Hematopoietic multipotent progenitor cell treated with erythropoietin and hydrocortisone succinate and interleukin-3 and kit ligand, for 15 days (in vitro differentiated cells): ENCODE results near the gene PPM1J.
"Not testable (repeated sequence)": the region's sequence is repeated elsewhere in the genome, so short reads cannot be mapped to it uniquely, and the experiment has no call there.

Experiments
- DNase-seq: peaks from one replicate; pipeline ENCODE4 v3.0.0-alpha.2; 2015; ENCODE audit warnings: low spot score

Gene PPM1J, protein sequence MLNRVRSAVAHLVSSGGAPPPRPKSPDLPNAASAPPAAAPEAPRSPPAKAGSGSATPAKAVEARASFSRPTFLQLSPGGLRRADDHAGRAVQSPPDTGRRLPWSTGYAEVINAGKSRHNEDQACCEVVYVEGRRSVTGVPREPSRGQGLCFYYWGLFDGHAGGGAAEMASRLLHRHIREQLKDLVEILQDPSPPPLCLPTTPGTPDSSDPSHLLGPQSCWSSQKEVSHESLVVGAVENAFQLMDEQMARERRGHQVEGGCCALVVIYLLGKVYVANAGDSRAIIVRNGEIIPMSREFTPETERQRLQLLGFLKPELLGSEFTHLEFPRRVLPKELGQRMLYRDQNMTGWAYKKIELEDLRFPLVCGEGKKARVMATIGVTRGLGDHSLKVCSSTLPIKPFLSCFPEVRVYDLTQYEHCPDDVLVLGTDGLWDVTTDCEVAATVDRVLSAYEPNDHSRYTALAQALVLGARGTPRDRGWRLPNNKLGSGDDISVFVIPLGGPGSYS

GRCh38 chr1:112715264-112716053 lies at the start of gene PPM1J:
PPM1J (minus strand) TSS chr1:112715332; CDS start chr1:112715301, 31 bp downstream.
- peak; percentile 95 for DNase-seq

- DNase-seq = no peak
These were observed 47.7 kb upstream of the PPM1J start for GRCh38 chr1:112762541-112763500.

GRCh38 chr1:112761714-112762480 lies 46.8 kb upstream of the PPM1J start:
- no peak for DNase-seq

DNA sequence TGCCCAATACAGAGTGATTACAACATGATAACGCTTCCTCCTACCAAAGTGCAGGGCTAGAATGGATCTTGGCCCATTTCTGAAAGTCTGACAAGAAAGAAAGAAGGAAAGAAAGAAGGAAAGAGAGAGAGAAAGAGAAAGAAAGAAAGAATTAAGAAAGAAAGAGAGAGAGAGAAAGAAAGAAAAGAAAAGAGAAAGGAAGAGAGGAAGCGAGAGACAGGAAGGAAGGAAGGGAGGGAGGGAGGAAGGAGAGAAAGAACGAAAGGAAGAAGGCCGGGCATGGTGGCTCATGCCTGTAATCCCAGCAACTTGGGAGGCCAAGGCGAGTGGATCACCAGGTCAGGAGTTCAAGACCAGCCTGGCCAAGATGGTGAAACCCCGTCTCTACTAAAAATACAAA lies 44.1 kb upstream of the PPM1J start:
- DNase-seq = no peak

- no peak for DNase-seq
These were observed 39.0 kb upstream of the PPM1J start for GRCh38 chr1:112754116-112754628.

- no peak for DNase-seq
These were observed 33.3 kb upstream of the PPM1J start for GRCh38 chr1:112748396-112748795.

DNA sequence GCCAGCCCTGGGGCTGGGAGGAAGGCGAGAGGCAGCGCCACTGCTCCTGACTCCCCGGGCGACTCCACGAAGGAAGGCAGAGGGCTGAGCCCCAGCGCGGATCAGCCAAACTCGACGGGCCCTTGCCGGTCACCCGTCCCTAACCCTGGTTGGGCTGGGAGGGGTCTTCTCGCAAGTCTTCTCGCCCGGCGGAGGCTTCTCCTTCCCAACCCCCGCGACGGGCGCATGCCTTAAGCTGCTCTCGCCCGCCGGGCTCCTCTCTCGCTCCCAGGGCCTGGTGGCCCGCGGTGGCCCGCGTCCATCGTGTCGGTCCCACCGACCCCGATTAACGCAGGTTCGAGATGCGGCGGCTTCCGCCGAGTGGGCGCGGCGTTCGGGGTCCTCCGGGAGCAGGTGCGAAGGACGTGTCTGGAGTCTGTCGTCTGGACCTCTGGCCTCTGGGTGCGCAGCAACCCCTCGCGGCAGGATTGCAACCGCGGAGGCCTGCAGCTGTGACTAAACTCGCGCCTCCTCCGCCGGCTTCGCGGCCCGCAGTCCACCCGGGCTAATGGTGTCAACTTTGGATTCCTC lies 29.0 kb upstream of the PPM1J start:
- DNase-seq = no peak

GRCh38 chr1:112743174-112744008 lies 28.3 kb upstream of the PPM1J start:
- DNase-seq = no peak

DNA sequence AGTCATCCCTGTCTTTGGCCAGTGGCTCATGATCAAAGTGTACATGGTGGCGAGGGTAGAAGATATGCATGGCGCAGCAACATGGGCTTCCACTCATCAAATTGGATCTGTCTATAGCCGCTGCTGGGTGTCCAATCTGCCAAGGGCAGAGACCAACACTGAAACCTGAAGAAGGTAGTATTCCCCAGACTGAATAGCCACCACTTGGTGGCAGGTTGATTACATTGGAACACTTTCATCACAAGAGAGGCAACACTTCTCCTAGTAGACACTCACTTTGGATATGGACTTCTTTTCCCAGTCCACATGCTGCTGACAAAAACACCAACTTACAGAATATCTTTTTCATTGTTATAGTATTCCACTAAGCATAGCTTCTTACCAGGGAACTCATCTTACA lies 22.4 kb upstream of the PPM1J start:
- no peak for DNase-seq

GRCh38 chr1:112735752-112736151 lies 20.6 kb upstream of the PPM1J start:
- no peak for DNase-seq

GRCh38 chr1:112731451-112731850 lies 16.3 kb upstream of the PPM1J start:
- no peak for DNase-seq

- no peak for DNase-seq
These were observed 14.8 kb upstream of the PPM1J start for GRCh38 chr1:112729909-112730308.

DNA sequence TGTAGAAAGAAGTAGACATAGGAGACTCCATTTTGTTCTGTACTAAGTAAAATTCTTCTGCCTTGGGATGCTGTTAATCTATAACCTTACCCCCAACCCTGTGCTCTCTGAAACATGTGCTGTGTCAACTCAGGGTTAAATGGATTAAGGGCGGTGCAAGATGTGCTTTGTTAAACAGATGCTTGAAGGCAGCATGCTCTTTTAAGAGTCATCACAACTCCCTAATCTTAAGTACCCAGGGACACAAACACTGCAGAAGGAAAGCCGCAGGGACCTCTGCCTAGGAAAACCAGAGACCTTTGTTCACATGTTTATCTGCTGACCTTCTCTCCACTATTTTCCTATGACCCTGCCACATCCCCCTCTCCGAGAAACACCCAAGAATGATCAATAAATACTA lies 13.9 kb upstream of the PPM1J start:
- not testable (repeated sequence) for DNase-seq

DNA sequence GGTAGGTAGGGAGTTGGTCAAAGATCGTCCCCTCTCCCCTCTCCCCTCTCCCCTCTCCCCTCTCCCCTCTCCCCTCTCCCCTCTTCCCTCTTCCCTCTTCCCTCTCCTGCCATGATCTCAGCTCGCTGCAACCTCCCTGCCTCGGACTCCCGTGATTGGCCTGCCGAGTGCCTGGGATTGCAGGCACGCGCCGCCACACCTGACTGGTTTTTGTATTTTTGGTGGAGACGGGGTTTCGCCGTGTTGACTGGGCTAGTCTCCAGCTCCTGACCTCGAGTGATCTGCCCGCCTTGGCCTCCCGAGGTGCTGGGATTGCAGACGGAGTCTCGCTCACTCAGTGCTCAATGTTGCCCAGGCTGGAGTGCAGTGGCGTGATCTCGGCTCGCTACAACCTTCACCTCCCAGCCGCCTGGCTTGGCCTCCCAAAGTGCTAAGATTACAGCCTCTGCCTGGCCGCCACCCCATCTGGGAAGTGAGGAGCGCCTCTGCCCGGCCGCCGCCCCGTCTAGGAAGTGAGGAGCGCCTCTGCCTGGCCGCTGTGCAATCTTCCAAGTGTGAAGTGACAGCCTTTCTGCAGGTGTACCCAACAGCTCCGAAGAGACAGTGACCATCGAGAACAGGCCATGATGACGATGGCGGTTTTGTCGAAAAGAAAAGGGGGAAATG lies 13.3 kb upstream of the PPM1J start:
- DNase-seq = not testable (repeated sequence)

GRCh38 chr1:112727716-112728115 lies 12.6 kb upstream of the PPM1J start:
- DNase-seq = no peak

GRCh38 chr1:112724240-112724639 lies 9.1 kb upstream of the PPM1J start:
- not testable (repeated sequence) for DNase-seq

- DNase-seq = no peak
These were observed 8.3 kb upstream of the PPM1J start for GRCh38 chr1:112723511-112723839.

DNA sequence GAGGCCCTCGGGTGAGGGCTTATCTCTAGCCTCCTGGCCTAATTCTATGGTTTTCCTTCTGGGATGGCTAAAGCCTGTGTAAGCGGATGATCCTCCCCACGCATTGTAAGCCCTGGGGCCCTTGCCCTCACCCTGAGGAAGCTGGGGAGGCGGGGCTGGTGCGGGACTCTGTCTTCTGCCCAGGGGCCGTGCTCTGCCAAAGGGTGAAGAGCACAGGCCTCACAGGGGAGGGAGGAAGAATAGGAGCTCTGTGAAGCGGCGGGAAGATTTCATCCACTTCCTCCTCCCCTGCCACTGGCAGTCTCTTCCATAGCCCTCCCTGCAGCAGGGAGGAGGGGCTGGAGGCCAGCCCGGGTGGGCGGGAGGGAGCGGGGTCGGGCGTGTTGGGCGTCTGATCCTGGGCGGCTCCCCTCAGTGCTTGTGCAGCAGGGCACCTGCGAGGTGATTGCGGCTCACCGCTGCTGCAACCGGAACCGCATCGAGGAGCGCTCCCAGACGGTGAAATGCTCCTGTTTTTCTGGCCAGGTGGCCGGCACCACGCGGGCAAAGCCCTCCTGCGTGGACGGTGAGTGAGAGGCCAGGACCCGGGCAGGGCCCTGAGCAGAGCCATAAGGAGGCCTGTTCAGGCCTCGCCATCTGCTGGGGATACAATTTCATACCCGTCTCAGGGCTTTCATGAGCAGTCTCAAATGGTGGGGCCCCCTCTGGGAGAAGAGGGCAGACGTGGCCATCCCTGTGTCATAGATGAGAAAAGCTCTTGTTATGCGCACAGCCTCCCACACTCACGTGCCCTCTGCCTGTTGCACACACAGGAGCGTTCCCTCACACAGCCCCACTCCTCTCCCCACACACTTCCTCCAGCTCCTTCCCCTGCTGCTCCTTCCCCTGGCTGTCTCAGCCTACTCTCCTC lies 7.7 kb upstream of the PPM1J start:
- DNase-seq = no peak
